ENCODE measurements around the gene C3orf49. TPM values are rescaled to one million over a fixed set of nuclear protein-coding genes. Genes with fewer than 3 reads are reported as not detected.

Gene C3orf49
- total RNA-seq, 1 donor from 2014 or later, result not detected

DNA sequence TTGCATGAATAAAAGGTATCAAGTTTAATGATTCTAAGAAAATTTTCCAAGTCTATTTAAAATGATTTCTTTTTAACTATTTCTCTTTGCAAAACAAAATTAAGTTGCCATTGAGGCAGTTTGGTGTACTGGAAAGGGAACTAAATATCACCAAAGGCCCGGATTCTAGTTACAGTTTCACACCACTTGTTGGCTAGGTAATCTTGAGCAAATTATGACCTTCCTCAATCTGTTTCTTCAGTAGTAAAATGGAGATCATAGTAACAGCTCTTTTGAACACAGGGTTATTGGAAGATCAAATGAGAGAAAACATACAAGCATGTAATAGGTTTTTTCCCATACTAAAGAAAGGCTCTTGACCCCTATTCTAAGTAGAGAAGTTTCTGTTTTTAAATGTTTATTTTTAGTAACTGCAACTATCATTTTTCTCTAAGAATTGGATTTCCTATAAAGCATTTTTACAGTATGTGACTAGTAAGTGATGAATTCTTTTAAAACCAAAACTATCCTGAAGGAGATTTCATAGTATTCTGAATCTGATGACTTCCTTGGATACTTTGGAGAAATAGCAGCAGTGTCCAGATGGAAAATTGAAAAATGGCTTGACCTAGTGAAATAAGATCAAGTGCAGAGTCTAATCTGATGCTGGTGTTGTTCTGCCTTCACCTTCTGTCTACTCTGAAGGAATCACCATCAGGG, 77.4 kb downstream of the C3orf49 start:
- Mint-ChIP-seq H3K4me3 (no peak overlapping the region), H3K4me1 (peaks cover 7% of the 10 kb centered on the region), H3K27me3 (ENCODE audit: insufficient read depth, low read depth) (peaks cover 2% of the 10 kb centered on the region), H3K36me3 (peaks cover 12% of the 10 kb centered on the region), H3K27ac (no peak overlapping the region), H3K9me3 (no peaks in the 10 kb centered on the region)
- Histone ChIP-seq H4K20me1 (ENCODE audit: low read depth) (peaks cover 4% of the 10 kb centered on the region), H3K4me3 (no peak overlapping the region), H3K27me3 (no peaks in the 10 kb centered on the region), H3F3A (ENCODE audit: low read depth) (no peaks in the 10 kb centered on the region), H3K27ac (no peak overlapping the region), H3K9me3 (ENCODE audit: low read depth) (no peaks in the 10 kb centered on the region), H3K4me2 (no peak overlapping the region), H3K9ac (no peak overlapping the region), H3K4me1 (peaks cover 17% of the 10 kb centered on the region), H3K79me2 (ENCODE audit: low read depth) (peaks cover 27% of the 10 kb centered on the region), H3K36me3 (no peaks in the 10 kb centered on the region), H2AFZ (replicated peaks) (no peak overlapping the region)
- no peak for TF ChIP-seq EZH2phosphoT487 (IDR thresholded peaks at IDR 0.05)
- TF ChIP-seq, protein P1, sequence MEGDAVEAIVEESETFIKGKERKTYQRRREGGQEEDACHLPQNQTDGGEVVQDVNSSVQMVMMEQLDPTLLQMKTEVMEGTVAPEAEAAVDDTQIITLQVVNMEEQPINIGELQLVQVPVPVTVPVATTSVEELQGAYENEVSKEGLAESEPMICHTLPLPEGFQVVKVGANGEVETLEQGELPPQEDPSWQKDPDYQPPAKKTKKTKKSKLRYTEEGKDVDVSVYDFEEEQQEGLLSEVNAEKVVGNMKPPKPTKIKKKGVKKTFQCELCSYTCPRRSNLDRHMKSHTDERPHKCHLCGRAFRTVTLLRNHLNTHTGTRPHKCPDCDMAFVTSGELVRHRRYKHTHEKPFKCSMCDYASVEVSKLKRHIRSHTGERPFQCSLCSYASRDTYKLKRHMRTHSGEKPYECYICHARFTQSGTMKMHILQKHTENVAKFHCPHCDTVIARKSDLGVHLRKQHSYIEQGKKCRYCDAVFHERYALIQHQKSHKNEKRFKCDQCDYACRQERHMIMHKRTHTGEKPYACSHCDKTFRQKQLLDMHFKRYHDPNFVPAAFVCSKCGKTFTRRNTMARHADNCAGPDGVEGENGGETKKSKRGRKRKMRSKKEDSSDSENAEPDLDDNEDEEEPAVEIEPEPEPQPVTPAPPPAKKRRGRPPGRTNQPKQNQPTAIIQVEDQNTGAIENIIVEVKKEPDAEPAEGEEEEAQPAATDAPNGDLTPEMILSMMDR (IDR thresholded peaks at IDR 0.05), result no peak
- no peak for TF ChIP-seq EZH2 (IDR thresholded peaks at IDR 0.05)
- no peak for DNase-seq (ENCODE audit: low spot score)

Other genes starting within 250 kb of the C3orf49 start
- gene SNTN, start 166.6 kb upstream of the C3orf49 start, total RNA-seq (ENCODE audit: low replicate concordance), result 0.65 TPM in 1 of 2 replicates, not detected in the other
- gene THOC7, start 44.5 kb downstream of the C3orf49 start, total RNA-seq (ENCODE audit: low replicate concordance), result 63.0 and 141 TPM in 2 replicates
- 22.4 and 30.4 TPM in 2 replicates for gene ATXN7, start 44.6 kb downstream of the C3orf49 start, total RNA-seq (ENCODE audit: low replicate concordance)
- not detected in 2 replicates for gene SCAANT1, start 93.1 kb downstream of the C3orf49 start, total RNA-seq (ENCODE audit: low replicate concordance)
- gene PSMD6, start 204.2 kb downstream of the C3orf49 start, total RNA-seq (ENCODE audit: low replicate concordance), result 103 and 141 TPM in 2 replicates